ENCODE data around the gene TRIM59. TPM values are rescaled to one million over a fixed set of nuclear protein-coding genes. Genes with fewer than 3 reads are reported as not detected.

Gene TRIM59
- total and polyA plus RNA-seq, 12 donors = 0.32 to 10.1 (median 1.0) TPM

DNA sequence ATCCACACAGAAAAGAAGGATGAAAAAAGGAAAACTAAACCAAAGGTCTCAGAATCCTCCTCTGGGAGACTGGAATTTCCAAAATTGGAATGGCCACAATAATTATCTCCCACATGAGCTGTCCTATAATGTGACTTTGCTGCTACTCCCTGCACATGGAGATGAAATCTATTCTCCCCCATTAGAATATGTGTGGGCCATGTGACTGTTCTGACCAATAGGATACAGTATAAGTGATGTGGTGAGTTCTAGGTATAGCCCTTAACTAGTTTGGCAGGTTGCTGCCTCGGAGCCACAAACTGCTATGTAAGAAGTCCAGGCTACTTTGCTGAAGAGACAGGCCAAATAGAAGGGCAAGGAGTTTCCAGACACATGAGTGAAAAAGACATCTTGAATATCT is 5.2 kb downstream of the TRIM59 start:
- no peak overlapping the region for H3K4me3 ChIP-seq
- no peaks in the 10 kb centered on the region for H3K4me1 ChIP-seq (replicated peaks in 1 of 2)
- intact Hi-C loops (cut with DNase I) = no loop called here
- no peaks in the 10 kb centered on the region for H3K9me3 ChIP-seq (replicated peaks in 1 of 3)
- 97 to 100% (median 99%) methylated on average over 1 of the region's 1 CpG for WGBS, 4 donors
- H3K27me3 ChIP-seq = no peaks in the 10 kb centered on the region
- DNase-seq = no peak
- no peaks in the 10 kb centered on the region for H3K36me3 ChIP-seq (replicated peaks in 1 of 2)
- no peak for TF ChIP-seq CTCF (IDR thresholded peaks at IDR 0.05)
- TF ChIP-seq POLR2A (IDR thresholded peaks at IDR 0.05) = no peak
- no peak overlapping the region for H3K27ac ChIP-seq

DNA sequence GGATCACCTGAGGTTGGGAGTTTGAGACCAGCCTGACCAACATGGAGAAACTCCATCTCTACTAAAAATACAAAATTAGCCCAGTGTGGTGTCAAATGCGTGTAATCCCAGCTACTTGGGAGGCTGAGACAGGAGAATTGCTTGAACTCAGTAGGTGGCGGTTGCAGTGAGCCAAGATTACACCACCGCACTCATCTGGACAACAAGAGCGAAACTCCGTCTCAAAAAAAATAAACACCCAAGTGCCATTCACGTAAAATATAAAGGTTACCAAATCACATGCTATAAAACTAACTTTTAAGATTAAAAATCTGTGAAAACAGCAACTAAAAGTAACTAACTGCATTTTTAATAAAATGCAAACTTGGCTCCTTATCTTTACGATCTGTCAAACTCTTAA is 8.9 kb downstream of the TRIM59 start:
- no peak overlapping the region for H3K27ac ChIP-seq
- WGBS, 4 donors = 95 to 100% (median 98%) methylated on average over 7 of the region's 7 CpGs
- no peaks in the 10 kb centered on the region for H3K36me3 ChIP-seq (replicated peaks in 1 of 2)
- no peak overlapping the region for H3K4me3 ChIP-seq
- H3K27me3 ChIP-seq = no peaks in the 10 kb centered on the region
- H3K9me3 ChIP-seq (replicated peaks in 1 of 3) = no peaks in the 10 kb centered on the region
- intact Hi-C loops (cut with DNase I) = no loop called here
- TF ChIP-seq CTCF (IDR thresholded peaks at IDR 0.05) (no peak), POLR2A (IDR thresholded peaks at IDR 0.05) (no peak)
- H3K4me1 ChIP-seq (replicated peaks in 1 of 2) = no peaks in the 10 kb centered on the region
- no peak for DNase-seq

DNA sequence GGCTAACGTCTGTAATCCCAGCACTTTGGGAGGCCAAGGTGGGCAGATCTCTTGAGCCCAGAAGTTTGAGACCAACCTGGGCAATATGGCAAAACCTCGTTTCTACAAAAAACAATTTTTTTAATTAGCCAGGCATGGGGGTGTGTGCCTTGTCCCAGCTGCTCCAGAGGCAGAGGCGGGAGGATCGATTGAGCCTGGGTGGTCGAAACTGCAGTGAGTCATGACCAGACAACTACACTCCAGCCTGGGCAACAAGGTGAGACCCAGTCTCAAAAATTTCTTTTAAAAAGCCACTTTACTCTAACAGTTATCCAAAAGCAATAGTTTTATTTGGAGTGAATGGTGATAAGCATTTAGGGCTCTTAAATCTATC is 12.5 kb downstream of the TRIM59 start:
- intact Hi-C loops (cut with DNase I) = no loop called here
- DNase-seq = no peak
- 83 to 93% (median 86%) methylated on average over 5 of the region's 5 CpGs for WGBS, 4 donors
- H3K4me1 ChIP-seq (replicated peaks in 1 of 2) = no peaks in the 10 kb centered on the region
- H3K9me3 ChIP-seq (replicated peaks in 1 of 3) = no peaks in the 10 kb centered on the region
- H3K4me3 ChIP-seq = no peak overlapping the region
- H3K27ac ChIP-seq = no peak overlapping the region
- H3K27me3 ChIP-seq = no peaks in the 10 kb centered on the region
- no peak for TF ChIP-seq CTCF (IDR thresholded peaks at IDR 0.05)
- no peak for TF ChIP-seq POLR2A (IDR thresholded peaks at IDR 0.05)
- peaks cover 0 to 13% of the 10 kb centered on the region in 2 donors for H3K36me3 ChIP-seq (replicated peaks in 1 of 2)

GRCh38 chr3:160435747-160436146 is 13.8 kb downstream of the TRIM59 start:
- 88 to 98% (median 96%) methylated on average over 1 of the region's 1 CpG for WGBS, 4 donors
- peaks cover 0 to 22% of the 10 kb centered on the region in 2 donors for H3K36me3 ChIP-seq (replicated peaks in 1 of 2)
- intact Hi-C loops (cut with DNase I) = no loop called here

More at GRCh38 chr3:160435747-160436146, 13.8 kb downstream of the TRIM59 start:
- Histone ChIP-seq H3K4me1 (replicated peaks in 1 of 2) (no peaks in the 10 kb centered on the region), H3K27ac (no peak overlapping the region), H3K9me3 (replicated peaks in 1 of 3) (no peaks in the 10 kb centered on the region), H3K27me3 (no peaks in the 10 kb centered on the region), H3K4me3 (no peak overlapping the region)
- DNase-seq = no peak
- TF ChIP-seq POLR2A (IDR thresholded peaks at IDR 0.05) (no peak), CTCF (IDR thresholded peaks at IDR 0.05) (no peak)

All from adrenal gland (tissue), 12 donors.